GM12878 (cell line): Measurements from ENCODE around the gene ZC3H11A. TPM values are rescaled to one million over a fixed set of nuclear protein-coding genes. Genes with fewer than 3 reads are reported as not detected.

Experiments used
- ATAC-seq: fragments of 200-7000 bp; cut with Tn5 transposase; 3 replicates; pipeline ENCODE4 v1.9.1; 2020; ENCODE audit warnings: mild to moderate bottlenecking, moderate library complexity
- BruUV-seq: library from RNA; stranded (reverse); fragments of 400-500 nt; replicated peaks from 2 replicates; lab custom pipeline; 2021; lab: Mats Ljungman, UMichigan
- CTCF ChIA-PET: fragments of 300-600 bp; sonication (Branson Sonifier 250); formaldehyde crosslinking; extraction: SDS; loops from one replicate; lab custom pipeline; 2021; ENCODE audit warnings: inconsistent platforms; lab: Yijun Ruan, JAX
- POLR2A ChIA-PET: fragments of 350-600 bp; formaldehyde crosslinking; extraction: SDS; loops from one replicate; lab custom pipeline; 2021; ENCODE audit warnings: inconsistent platforms; lab: Charles Lee
- RAD21 ChIA-PET: fragments of 300-600 bp; sonication (Branson Sonifier 250); formaldehyde crosslinking; loops from one replicate; lab custom pipeline; 2023; ENCODE audit warnings: antibody characterized with exemption; ENCODE audit not compliant: unreplicated experiment; lab: Charles Lee
- SMC1A ChIA-PET: fragments of 300-600 bp; sonication (Branson Sonifier 250); formaldehyde crosslinking; loops from one replicate; lab custom pipeline; 2023; ENCODE audit not compliant: unreplicated experiment, uncharacterized antibody; lab: Charles Lee
- DNase-seq: peaks from one replicate; pipeline ENCODE4 v3.0.0-alpha.2; 2011; ENCODE audit warnings: low read depth, low spot score
- FAIRE-seq: peaks from 3 replicates; lab custom pipeline; 2011; peaks lifted over from hg19 to GRCh38; lab: Jason Lieb, UNC
- H2AFZ ChIP-seq: 2 replicates; pipeline ENCODE4 v1.6.0; 2011; ENCODE audit warnings: low read depth, low read length, control low read depth; ENCODE audit not compliant: control insufficient read depth
- H3K27ac ChIP-seq: 2 replicates; pipeline ENCODE4 v1.5.1; 2011; ENCODE audit warnings: control low read depth; ENCODE audit not compliant: control insufficient read depth, insufficient read depth
- H3K27me3 ChIP-seq, 2 experiments: replicated peaks in 1 of 2; 2 replicates each; pipeline versions ENCODE4 v1.6.0 to v1.6.1; 2011; ENCODE audit warnings: low read length in 1 of 2; ENCODE audit not compliant: control insufficient read depth in 2 of 2, insufficient read depth in 2 of 2
- H3K36me3 ChIP-seq, 2 experiments: 2 replicates each; pipeline ENCODE4 v1.5.1; 2011; ENCODE audit warnings: low read length in 1 of 2; ENCODE audit not compliant: control insufficient read depth in 2 of 2, insufficient read depth in 2 of 2
- H3K4me1 ChIP-seq: 2 replicates; pipeline ENCODE4 v1.6.1; 2011; ENCODE audit warnings: mild to moderate bottlenecking, low read length, moderate library complexity, mixed read lengths; ENCODE audit not compliant: control insufficient read depth, insufficient read depth
- H3K4me2 ChIP-seq: 2 replicates; pipeline ENCODE4 v1.6.0; 2011; ENCODE audit warnings: control low read depth; ENCODE audit not compliant: control insufficient read depth, insufficient read depth
- H3K4me3 ChIP-seq: fragments of 200-600 bp; sonication (generic); 2 replicates; pipeline ENCODE4 v1.5.1; 2016
- H3K79me2 ChIP-seq: 2 replicates; pipeline ENCODE4 v1.6.0; 2011; ENCODE audit warnings: low read length; ENCODE audit not compliant: control insufficient read depth, insufficient read depth
- H3K9ac ChIP-seq: 2 replicates; pipeline ENCODE4 v1.8.0; 2011; ENCODE audit warnings: low read length, control low read depth, mixed read lengths; ENCODE audit not compliant: control insufficient read depth, insufficient read depth
- H3K9me3 ChIP-seq: replicated peaks from 3 replicates; pipeline ENCODE4 v1.5.1; 2011; ENCODE audit warnings: mild to moderate bottlenecking, low read length; ENCODE audit not compliant: control insufficient read depth, insufficient read depth
- H4K20me1 ChIP-seq: 2 replicates; pipeline ENCODE4 v1.6.0; 2011; ENCODE audit not compliant: control insufficient read depth, insufficient read depth
- ATF7 ChIP-seq: fragments of 450-650 bp; IDR thresholded peaks from 2 replicates; pipeline ENCODE4 v1.6.1; 2016; ENCODE audit warnings: low read depth, mild to moderate bottlenecking
- POLR2AphosphoS5 ChIP-seq: IDR thresholded peaks from 2 replicates; pipeline ENCODE4 v1.6.1; 2011; ENCODE audit warnings: mild to moderate bottlenecking, low read length, inconsistent platforms
- RUNX3 ChIP-seq: IDR thresholded peaks from 2 replicates; pipeline ENCODE4 v1.6.1; 2012; ENCODE audit warnings: low read length, inconsistent platforms
- WGBS: methylation state at CpG from one replicate; pipeline ENCODE4 v1.1.6; 2016; ENCODE audit warnings: low lambda C conversion rate; ENCODE audit not compliant: insufficient replicate concordance, insufficient coverage; ENCODE audit errors: missing lambda C conversion rate; 5-methylcytosine and 5-hydroxymethylcytosine counted together
- in situ Hi-C: fragments of 300-500 bp; cut with MboI; formaldehyde crosslinking; loops from 9 replicates; pipeline ENCODE4 v1.14.3; 2018; ENCODE audit warnings: mixed read lengths
- intact Hi-C: fragments of 100-400 bp; cut with micrococcal nuclease; formaldehyde crosslinking; loops from one replicate; pipeline ENCODE4 v1.14.2; 2022; ENCODE audit not compliant: unreplicated experiment
- polyA plus RNA-seq, 11 experiments: library from polyadenylated mRNA; depleted of rRNA in 4 of 11; unstranded in 6 of 11; stranded (reverse) in 5 of 11; fragments of >200 nt; fragmentation: Nextera tagmentation in 4 of 11; fragmentation: Illumina TruSeq in 1 of 11; extraction: Ambion mirVana in 4 of 11; extraction: Trizol in 1 of 11; gene quantifications; 1 replicate in 1 of 11; 2 replicates in 10 of 11; pipeline versions ENCODE4 v1.2.1 to v1.2.3, GENCODE V29; 2011 to 2016; ENCODE audit warnings: inconsistent platforms in 2 of 11, missing spikeins in 2 of 11, low read depth in 1 of 11
- total RNA-seq, 4 experiments: library from RNA; depleted of rRNA in 3 of 4; stranded (reverse); fragments of >200 nt in 3 of 4; fragmentation: Illumina TruSeq in 1 of 4; extraction: Trizol in 1 of 4; gene quantifications; 2 replicates each; pipeline versions ENCODE4 v1.2.1 to v1.2.3, GENCODE V29; 2013 to 2021
- TF ChIP-seq, protein P1 (sequence below): IDR thresholded peaks from 2 replicates; pipeline ENCODE4 v1.6.1; 2011; ENCODE audit warnings: low read depth, low read length, improper control_type of control experiment, borderline replicate concordance

ZC3H11A gene
- total and polyA plus RNA-seq, 10 of the 15 experiments (the other 5 are each of a cell fraction or from before 2014, with no cell fraction given) = 21.1 to 123 (median 60.8) TPM

DNA sequence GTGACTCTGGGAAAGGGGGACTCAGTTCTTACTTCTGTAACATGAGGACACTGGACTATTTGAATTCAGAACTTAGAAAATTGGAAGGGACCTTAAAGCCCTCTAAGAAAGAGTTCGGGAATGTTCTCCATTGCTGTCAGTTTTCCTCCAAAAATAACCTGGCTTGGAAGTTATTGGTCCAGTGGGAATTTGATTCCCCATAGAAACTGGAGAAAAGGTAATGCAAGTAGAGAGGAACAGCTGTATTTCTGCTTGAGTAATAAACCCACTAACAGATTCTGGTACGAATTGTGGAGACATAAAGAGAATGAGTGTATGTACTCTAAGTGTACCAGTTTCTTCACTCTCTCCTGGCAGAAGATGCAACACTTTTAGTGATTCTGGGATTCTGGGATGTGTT, 1.8 kb downstream of the ZC3H11A start:
- SMC1A ChIA-PET = interaction anchor here (1.7 kb wide), 1 partner anchor 10 kb away, joined by 6 read pairs; no protein-coding TSS in a partner anchor
- in situ Hi-C loops (no loop called here), intact Hi-C loops (no loop called here)
- H3K79me2 ChIP-seq = peaks cover 67% of the 10 kb centered on the region
- H3K4me3 ChIP-seq = peak overlapping the region; percentile 87
- TF ChIP-seq RUNX3 = no peak
- TF ChIP-seq, protein P1, sequence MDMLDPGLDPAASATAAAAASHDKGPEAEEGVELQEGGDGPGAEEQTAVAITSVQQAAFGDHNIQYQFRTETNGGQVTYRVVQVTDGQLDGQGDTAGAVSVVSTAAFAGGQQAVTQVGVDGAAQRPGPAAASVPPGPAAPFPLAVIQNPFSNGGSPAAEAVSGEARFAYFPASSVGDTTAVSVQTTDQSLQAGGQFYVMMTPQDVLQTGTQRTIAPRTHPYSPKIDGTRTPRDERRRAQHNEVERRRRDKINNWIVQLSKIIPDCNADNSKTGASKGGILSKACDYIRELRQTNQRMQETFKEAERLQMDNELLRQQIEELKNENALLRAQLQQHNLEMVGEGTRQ = no peak
- H3K4me2 ChIP-seq = peak overlapping the region; percentile 80
- H3K27me3 ChIP-seq = no peaks in the 10 kb centered on the region
- H2AFZ ChIP-seq = no peak overlapping the region
- DNase-seq (no peak), FAIRE-seq (no peak), ATAC-seq (no peak)
- no peaks in the 10 kb centered on the region for H4K20me1 ChIP-seq
- CTCF ChIA-PET = no interaction called here
- no peaks in the 10 kb centered on the region; the same call in 2 of the 3 replicates for H3K9me3 ChIP-seq
- no TSS peak for BruUV-seq
- peaks cover 0 to 24% of the 10 kb centered on the region in 2 experiments; a peak in 2 of 4 replicates for H3K36me3 ChIP-seq
- RAD21 ChIA-PET = no interaction called here
- peak overlapping the region; percentile 92 for H3K9ac ChIP-seq
- POLR2A ChIA-PET = interaction anchor here (0.6 kb wide), 1 partner anchor 11 kb away, joined by 3 read pairs; no protein-coding TSS in a partner anchor
- WGBS = 100% methylated on average over 2 of the region's 2 CpGs
- no peak overlapping the region; the same call in 1 of the 2 replicates for H3K27ac ChIP-seq
- peaks cover 4% of the 10 kb centered on the region; the same call in 1 of the 2 replicates for H3K4me1 ChIP-seq

DNA sequence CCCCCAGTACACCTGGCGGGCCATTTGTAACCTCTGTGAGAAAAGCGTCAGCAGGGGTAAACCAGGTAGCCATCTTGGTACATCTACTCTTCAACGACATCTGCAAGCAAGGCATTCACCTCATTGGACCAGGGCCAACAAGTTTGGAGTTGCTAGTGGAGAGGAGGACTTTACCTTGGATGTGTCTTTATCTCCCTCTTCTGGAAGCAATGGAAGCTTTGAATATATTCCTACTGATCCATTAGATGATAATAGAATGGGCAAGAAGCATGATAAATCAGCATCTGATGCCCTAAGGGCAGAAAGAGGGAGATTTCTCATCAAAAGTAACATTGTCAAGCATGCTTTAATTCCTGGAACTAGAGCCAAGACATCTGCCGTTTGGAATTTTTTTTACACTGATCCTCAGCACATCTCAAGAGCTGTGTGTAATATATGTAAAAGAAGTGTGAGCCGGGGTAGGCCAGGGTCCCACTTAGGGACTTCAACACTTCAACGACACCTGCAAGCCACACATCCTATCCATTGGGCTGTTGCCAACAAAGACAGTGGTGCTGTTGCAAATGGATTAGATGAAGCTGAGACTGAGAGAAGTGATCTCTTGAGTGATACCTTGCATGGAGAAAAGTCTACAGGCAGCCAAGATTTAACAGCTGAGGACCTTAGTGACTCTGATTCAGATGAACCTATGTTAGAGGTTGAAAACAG, 2.7 kb downstream of the ZC3H11A start:
- SMC1A ChIA-PET = interaction anchor here (1.7 kb wide), 1 partner anchor 9 kb away, joined by 6 read pairs; no protein-coding TSS in a partner anchor
- POLR2A ChIA-PET = no interaction called here
- no peak overlapping the region for H2AFZ ChIP-seq
- ATAC-seq (no peak), DNase-seq (no peak), FAIRE-seq (no peak)
- no peaks in the 10 kb centered on the region; the same call in 2 of the 3 replicates for H3K9me3 ChIP-seq
- BruUV-seq = no TSS peak
- H3K9ac ChIP-seq = no peak overlapping the region
- peaks cover 69% of the 10 kb centered on the region for H3K79me2 ChIP-seq
- no peaks in the 10 kb centered on the region for H4K20me1 ChIP-seq
- in situ Hi-C loops = no loop called here
- RAD21 ChIA-PET = no interaction called here
- peaks cover 4% of the 10 kb centered on the region; the same call in 1 of the 2 replicates for H3K4me1 ChIP-seq
- 97% methylated on average over 6 of the region's 6 CpGs for WGBS
- CTCF ChIA-PET = no interaction called here
- no peaks in the 10 kb centered on the region for H3K27me3 ChIP-seq
- H3K4me3 ChIP-seq = no peak overlapping the region
- TF ChIP-seq POLR2AphosphoS5 (peak; percentile 21; the same call in 1 of the 2 replicates), ATF7 (no peak)
- peak overlapping the region; percentile 80 for H3K4me2 ChIP-seq
- intact Hi-C loops = no loop called here
- peaks cover 0 to 24% of the 10 kb centered on the region in 2 experiments; a peak in 2 of 4 replicates for H3K36me3 ChIP-seq
- H3K27ac ChIP-seq = no peak overlapping the region
